Measurements from ENCODE around the gene TMED6. TPM values are rescaled to one million over a fixed set of nuclear protein-coding genes. Genes with fewer than 3 reads are reported as not detected.
A peak's percentile ranks its signal among the peaks of the same experiment; 100 is the strongest.
"Not testable (repeated sequence)": the region's sequence is repeated elsewhere in the genome, so short reads cannot be mapped to it uniquely, and the experiment has no call there.

TMED6 gene
- total RNA-seq, 1 donor from 2014 or later: 1.3 TPM

DNA sequence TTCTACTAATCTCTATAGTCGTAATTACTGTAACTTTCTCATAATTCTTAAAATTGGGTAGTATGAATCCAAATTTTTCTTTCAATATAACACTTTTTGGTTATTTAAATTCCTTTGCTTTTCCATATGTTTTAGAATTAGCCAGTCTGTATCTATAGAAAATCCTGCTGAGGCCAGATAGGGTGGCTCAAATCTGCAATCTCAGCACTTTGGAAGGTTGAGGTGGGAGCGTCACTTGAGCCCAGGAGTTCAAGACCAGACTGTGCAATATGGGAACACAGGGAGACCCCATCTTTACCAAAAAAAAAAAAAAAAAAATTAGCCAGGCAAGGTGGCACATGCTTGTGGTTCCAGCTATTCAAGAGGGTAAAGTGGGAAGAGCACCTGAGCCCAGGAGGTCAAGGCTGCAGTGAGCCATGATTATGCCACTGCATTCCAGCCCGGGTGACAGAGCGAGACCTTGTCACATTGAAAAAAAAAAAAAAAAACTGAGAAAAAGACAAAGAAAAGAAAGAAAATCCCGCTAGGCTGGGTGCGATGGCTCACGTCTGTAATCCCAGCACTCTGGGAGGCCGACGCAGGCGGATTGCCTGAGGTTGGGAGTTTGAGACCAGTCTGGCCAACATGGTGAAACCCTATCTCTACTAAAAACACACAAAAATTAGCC, 24.9 kb upstream of the TMED6 start:
- no peak overlapping the region for H3K27ac Mint-ChIP-seq
- intact Hi-C loops (cut with micrococcal nuclease): no loop called here
- no peaks in the 10 kb centered on the region for H3K27me3 Mint-ChIP-seq (ENCODE audit: insufficient read depth)
- H3K4me3 Mint-ChIP-seq: no peak overlapping the region
- DNase-seq (ENCODE audit: low spot score): no peak
- peaks cover 30% of the 10 kb centered on the region for H3K36me3 Mint-ChIP-seq (ENCODE audit: low read depth)
- H3K9me3 Mint-ChIP-seq: no peaks in the 10 kb centered on the region
- H3K4me1 Mint-ChIP-seq (ENCODE audit: low read depth): peaks cover 13% of the 10 kb centered on the region

DNA sequence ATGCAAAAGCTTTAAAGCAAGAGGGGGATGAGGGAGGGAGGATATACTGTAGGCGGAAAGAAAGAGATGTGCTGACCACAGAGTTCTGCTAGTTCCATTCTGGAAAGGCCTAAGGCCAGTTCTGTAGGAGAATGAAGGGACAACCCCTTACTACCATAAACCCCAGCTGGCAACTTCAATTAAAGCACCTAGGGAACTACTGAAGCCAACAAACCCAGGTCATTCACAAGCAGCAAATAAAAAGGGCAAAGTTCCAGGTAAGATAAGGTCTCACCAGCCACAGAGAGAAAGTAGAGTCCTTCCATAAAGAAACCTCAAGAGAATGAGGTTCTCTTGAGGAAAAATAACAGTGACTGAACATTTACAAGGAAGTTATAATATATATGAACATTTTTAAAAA, 21.4 kb upstream of the TMED6 start:
- H3K4me3 Mint-ChIP-seq: no peak overlapping the region
- H3K9me3 Mint-ChIP-seq: no peaks in the 10 kb centered on the region
- H3K36me3 Mint-ChIP-seq (ENCODE audit: low read depth): peaks cover 45% of the 10 kb centered on the region
- peaks cover 10% of the 10 kb centered on the region for H3K4me1 Mint-ChIP-seq (ENCODE audit: low read depth)
- no peak for DNase-seq (ENCODE audit: low spot score)
- intact Hi-C loops (cut with micrococcal nuclease): no loop called here
- H3K27ac Mint-ChIP-seq: peak overlapping the region; percentile 35
- no peaks in the 10 kb centered on the region for H3K27me3 Mint-ChIP-seq (ENCODE audit: insufficient read depth)

- H3K27ac Mint-ChIP-seq: no peak overlapping the region
Measured at GRCh38 chr16:69371564-69371963, 20.0 kb upstream of the TMED6 start.

GRCh38 chr16:69368866-69369265, 17.3 kb upstream of the TMED6 start:
- H3K27ac Mint-ChIP-seq: no peak overlapping the region

More at GRCh38 chr16:69371564-69371963, 20.0 kb upstream of the TMED6 start:
- Mint-ChIP-seq H3K4me3 (no peak overlapping the region), H3K36me3 (ENCODE audit: low read depth) (peaks cover 50% of the 10 kb centered on the region), H3K27me3 (ENCODE audit: insufficient read depth) (no peaks in the 10 kb centered on the region), H3K4me1 (ENCODE audit: low read depth) (peaks cover 15% of the 10 kb centered on the region), H3K9me3 (no peaks in the 10 kb centered on the region)
- no peak for DNase-seq (ENCODE audit: low spot score)
- intact Hi-C loops (cut with micrococcal nuclease): no loop called here

GRCh38 chr16:69367980-69368379, 16.4 kb upstream of the TMED6 start:
- Mint-ChIP-seq H3K27me3 (ENCODE audit: insufficient read depth) (no peaks in the 10 kb centered on the region), H3K36me3 (ENCODE audit: low read depth) (peaks cover 70% of the 10 kb centered on the region), H3K4me1 (ENCODE audit: low read depth) (peaks cover 19% of the 10 kb centered on the region), H3K9me3 (no peaks in the 10 kb centered on the region), H3K27ac (no peak overlapping the region), H3K4me3 (no peak overlapping the region)
- intact Hi-C loops (cut with micrococcal nuclease): no loop called here
- DNase-seq (ENCODE audit: low spot score): no peak

More at GRCh38 chr16:69368866-69369265, 17.3 kb upstream of the TMED6 start:
- Mint-ChIP-seq H3K27me3 (ENCODE audit: insufficient read depth) (no peaks in the 10 kb centered on the region), H3K4me3 (no peak overlapping the region), H3K4me1 (ENCODE audit: low read depth) (peaks cover 25% of the 10 kb centered on the region), H3K9me3 (no peaks in the 10 kb centered on the region), H3K36me3 (ENCODE audit: low read depth) (peaks cover 67% of the 10 kb centered on the region)
- no peak for DNase-seq (ENCODE audit: low spot score)
- intact Hi-C loops (cut with micrococcal nuclease): no loop called here

- DNase-seq (ENCODE audit: low spot score): no peak
- intact Hi-C loops (cut with micrococcal nuclease): no loop called here
- H3K9me3 Mint-ChIP-seq: no peaks in the 10 kb centered on the region
- H3K27me3 Mint-ChIP-seq (ENCODE audit: insufficient read depth): no peaks in the 10 kb centered on the region
- peak overlapping the region; percentile 14 for H3K27ac Mint-ChIP-seq
- H3K4me1 Mint-ChIP-seq (ENCODE audit: low read depth): peaks cover 16% of the 10 kb centered on the region
- no peak overlapping the region for H3K4me3 Mint-ChIP-seq
- peaks cover 60% of the 10 kb centered on the region for H3K36me3 Mint-ChIP-seq (ENCODE audit: low read depth)
Measured at GRCh38 chr16:69366431-69366830, 14.8 kb upstream of the TMED6 start.

DNA sequence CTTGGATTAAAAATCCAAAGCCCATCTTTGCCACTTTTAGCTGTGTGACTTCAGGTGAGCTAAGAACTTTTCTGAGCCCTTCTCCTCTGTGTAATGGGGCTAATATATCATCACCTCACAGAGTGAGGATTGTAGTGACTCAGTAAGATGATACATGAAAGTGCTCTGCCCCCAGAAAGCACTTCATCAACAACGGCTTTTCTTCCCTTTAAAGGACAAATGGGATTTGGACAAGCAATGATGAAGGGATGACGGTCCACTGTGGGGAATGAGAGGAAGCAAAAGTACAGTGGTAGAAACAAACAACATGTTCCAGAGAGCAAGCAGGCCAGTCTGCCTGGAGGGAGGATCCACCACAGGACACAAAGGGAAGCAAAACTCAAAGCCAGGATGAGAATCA, 14.3 kb upstream of the TMED6 start:
- no peaks in the 10 kb centered on the region for H3K9me3 Mint-ChIP-seq
- peak overlapping the region; percentile 65 for H3K27ac Mint-ChIP-seq
- H3K27me3 Mint-ChIP-seq (ENCODE audit: insufficient read depth): no peaks in the 10 kb centered on the region
- DNase-seq (ENCODE audit: low spot score): no peak
- peaks cover 16% of the 10 kb centered on the region for H3K4me1 Mint-ChIP-seq (ENCODE audit: low read depth)
- H3K4me3 Mint-ChIP-seq: no peak overlapping the region
- intact Hi-C loops (cut with micrococcal nuclease): no loop called here
- H3K36me3 Mint-ChIP-seq (ENCODE audit: low read depth): peaks cover 61% of the 10 kb centered on the region

GRCh38 chr16:69364088-69364487, 12.5 kb upstream of the TMED6 start:
- Mint-ChIP-seq H3K27ac (no peak overlapping the region), H3K4me3 (no peak overlapping the region), H3K36me3 (ENCODE audit: low read depth) (peaks cover 47% of the 10 kb centered on the region), H3K27me3 (ENCODE audit: insufficient read depth) (no peaks in the 10 kb centered on the region), H3K9me3 (no peaks in the 10 kb centered on the region), H3K4me1 (ENCODE audit: low read depth) (peaks cover 16% of the 10 kb centered on the region)
- DNase-seq (ENCODE audit: low spot score): no peak
- intact Hi-C loops (cut with micrococcal nuclease): no loop called here

DNA sequence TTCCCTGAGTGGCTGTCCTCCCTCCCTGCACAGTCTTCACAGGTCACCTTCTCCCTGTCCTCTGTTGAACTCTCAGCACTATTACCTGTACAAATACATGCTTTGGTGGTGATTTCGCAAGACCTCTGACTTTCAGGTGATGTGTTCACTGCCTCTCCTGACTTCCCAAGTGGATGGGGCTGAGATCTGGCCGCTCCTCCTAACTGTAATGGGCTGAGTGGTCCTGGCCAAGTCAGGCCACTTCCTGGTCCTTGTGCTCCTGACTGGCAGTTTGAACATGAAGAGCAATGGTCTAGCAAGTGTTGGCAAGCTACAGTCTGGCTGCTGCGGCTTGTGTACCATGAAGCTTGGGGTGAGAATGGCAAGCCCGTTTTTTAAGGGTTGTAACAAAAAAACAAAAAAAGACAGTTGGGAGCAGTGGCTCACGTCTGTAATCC, 11.7 kb upstream of the TMED6 start:
- Mint-ChIP-seq H3K27ac (no peak overlapping the region), H3K36me3 (ENCODE audit: low read depth) (peaks cover 42% of the 10 kb centered on the region)
- intact Hi-C loops (cut with micrococcal nuclease): no loop called here

DNA sequence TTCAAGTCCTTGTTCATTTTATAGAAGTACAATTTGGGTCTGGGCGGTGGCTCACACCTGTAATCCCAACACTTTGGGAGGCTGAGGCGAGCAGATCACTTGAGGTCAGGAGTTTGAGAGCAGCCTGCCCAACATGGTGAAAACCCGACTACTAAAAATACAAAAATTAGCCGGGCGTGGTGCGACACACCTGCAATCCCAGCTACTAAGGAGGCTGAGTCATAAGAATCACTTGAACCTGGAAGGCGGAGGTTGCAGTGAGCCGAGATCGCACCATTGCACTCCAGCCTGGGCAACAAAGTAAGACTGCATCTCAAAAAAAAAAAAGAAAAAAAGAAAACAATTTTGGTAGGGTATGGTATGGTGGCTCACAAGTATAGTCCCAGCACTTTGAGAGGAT, 8.5 kb upstream of the TMED6 start:
- H3K36me3 Mint-ChIP-seq (ENCODE audit: low read depth): peaks cover 31% of the 10 kb centered on the region

More for the DNA sequence above, 11.7 kb upstream of the TMED6 start:
- Mint-ChIP-seq H3K4me1 (ENCODE audit: low read depth) (peaks cover 16% of the 10 kb centered on the region), H3K9me3 (no peaks in the 10 kb centered on the region), H3K27me3 (ENCODE audit: insufficient read depth) (no peaks in the 10 kb centered on the region), H3K4me3 (no peak overlapping the region)
- no peak for DNase-seq (ENCODE audit: low spot score)

DNA sequence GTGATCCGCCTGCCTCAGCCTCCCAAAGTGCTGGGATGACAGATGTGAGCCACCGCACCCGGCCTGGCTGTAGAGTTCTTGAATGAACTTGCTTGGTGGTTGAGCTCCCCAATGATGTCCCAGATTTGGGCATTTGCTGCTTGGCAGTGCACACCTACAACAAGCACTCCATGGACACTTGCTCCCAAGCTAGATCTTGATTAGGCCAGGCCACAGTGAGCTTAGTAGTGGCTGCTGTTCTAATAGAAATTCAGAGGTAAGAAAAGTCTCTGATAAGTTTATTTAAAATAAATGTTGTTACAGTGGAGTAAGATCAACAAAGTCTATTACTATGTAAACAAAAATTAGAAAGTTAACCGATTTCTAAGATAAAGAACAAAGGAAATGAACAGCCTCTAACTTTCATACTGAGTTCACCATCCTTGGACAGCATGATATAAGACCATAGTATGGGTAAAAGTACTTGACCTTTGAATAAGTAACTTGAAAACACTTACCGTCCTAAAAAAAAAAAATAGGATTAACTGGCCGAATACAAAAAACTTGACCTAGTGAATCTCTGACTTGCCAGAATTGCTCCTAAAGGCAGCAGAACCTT, 951 bp downstream of the TMED6 start:
- Mint-ChIP-seq H3K27me3 (ENCODE audit: insufficient read depth) (no peaks in the 10 kb centered on the region), H3K4me3 (no peak overlapping the region), H3K4me1 (ENCODE audit: low read depth) (no peaks in the 10 kb centered on the region), H3K36me3 (ENCODE audit: low read depth) (peaks cover 24% of the 10 kb centered on the region), H3K9me3 (no peaks in the 10 kb centered on the region), H3K27ac (no peak overlapping the region)
- intact Hi-C loops (cut with micrococcal nuclease): no loop called here
- no peak for DNase-seq (ENCODE audit: low spot score)

More for the DNA sequence above, 8.5 kb upstream of the TMED6 start:
- H3K27ac Mint-ChIP-seq; DNase-seq (ENCODE audit: low spot score); H3K27me3 Mint-ChIP-seq (ENCODE audit: insufficient read depth); H3K9me3 Mint-ChIP-seq; H3K4me1 Mint-ChIP-seq (ENCODE audit: low read depth); intact Hi-C loops (cut with micrococcal nuclease); H3K4me3 Mint-ChIP-seq: not testable (repeated sequence)

DNA sequence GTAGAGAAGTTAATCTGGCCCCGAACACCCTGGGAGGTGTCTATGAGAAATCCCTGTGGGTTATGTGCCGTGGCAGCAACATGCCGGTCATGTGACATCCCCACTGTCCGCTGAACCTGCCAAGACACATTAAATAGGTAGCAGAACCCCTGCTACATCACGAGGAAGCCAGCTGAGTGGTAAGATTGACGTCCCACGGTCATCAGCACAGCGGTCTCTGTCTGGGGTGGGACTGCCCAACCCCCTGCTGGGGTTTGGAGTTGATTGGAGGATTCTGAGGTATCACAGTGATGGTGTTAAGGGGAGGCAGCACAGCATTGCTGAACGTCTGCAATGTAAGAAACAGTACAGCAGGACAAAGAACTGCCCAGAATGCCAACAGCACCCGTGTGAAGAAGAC, 2.0 kb downstream of the TMED6 start:
- H3K36me3 Mint-ChIP-seq (ENCODE audit: low read depth): peaks cover 23% of the 10 kb centered on the region
- H3K27me3 Mint-ChIP-seq (ENCODE audit: insufficient read depth): no peaks in the 10 kb centered on the region
- intact Hi-C loops (cut with micrococcal nuclease): no loop called here
- H3K9me3 Mint-ChIP-seq: no peaks in the 10 kb centered on the region
- no peak overlapping the region for H3K4me3 Mint-ChIP-seq
- no peak overlapping the region for H3K27ac Mint-ChIP-seq
- no peak for DNase-seq (ENCODE audit: low spot score)
- no peaks in the 10 kb centered on the region for H3K4me1 Mint-ChIP-seq (ENCODE audit: low read depth)

DNA sequence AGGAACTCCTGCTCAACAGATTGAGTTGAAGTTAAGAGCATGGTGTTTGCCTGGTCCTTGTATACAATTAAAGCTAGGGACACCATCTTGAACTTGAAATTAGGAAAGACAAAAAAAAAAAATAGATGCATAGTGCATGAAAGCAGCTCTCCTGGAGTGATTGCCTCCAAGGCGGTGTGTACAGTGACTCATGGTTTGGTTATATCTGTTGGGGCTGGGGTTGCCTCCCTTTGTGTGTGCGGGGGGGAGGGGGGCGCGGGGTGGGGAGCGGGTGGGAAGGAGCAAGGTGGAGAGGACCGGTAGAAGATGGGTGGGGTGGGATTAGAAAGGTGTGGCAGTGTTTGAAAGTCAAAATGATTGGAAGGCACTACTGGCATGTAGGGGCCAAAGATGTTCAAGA, 3.4 kb downstream of the TMED6 start:
- H3K36me3 Mint-ChIP-seq (ENCODE audit: low read depth): peaks cover 26% of the 10 kb centered on the region
- H3K27ac Mint-ChIP-seq: no peak overlapping the region
- no peak for DNase-seq (ENCODE audit: low spot score)
- intact Hi-C loops (cut with micrococcal nuclease): no loop called here
- no peaks in the 10 kb centered on the region for H3K9me3 Mint-ChIP-seq
- H3K4me3 Mint-ChIP-seq: no peak overlapping the region
- H3K4me1 Mint-ChIP-seq (ENCODE audit: low read depth): peaks cover 2% of the 10 kb centered on the region
- no peaks in the 10 kb centered on the region for H3K27me3 Mint-ChIP-seq (ENCODE audit: insufficient read depth)

Data from activated T-helper 1 cell treated with anti-CD3 and anti-CD28 coated beads, Interleukin-12 subunit alpha, Interleukin-12 subunit beta, Interleukin-2, Interleukin-4 antibody, amounts not matched to agents 30 ng/mL and 10 ng/mL and 1 ng/mL, durations not matched to agents 14 hours and 24 hours and 36 hours (primary cell).